Measurements from ENCODE around the gene PLCE1. TPM values are rescaled to one million over a fixed set of nuclear protein-coding genes. Genes with fewer than 3 reads are reported as not detected.

PLCE1 gene
- total RNA-seq, 2 donors from 2014 or later = 3.9 to 5.3 TPM

GRCh38 chr10:93991596-93992284 is 2.0 kb upstream of the PLCE1 start:
- Histone ChIP-seq H3K27me3 (no peaks in the 10 kb centered on the region), H3K9me3 (no peaks in the 10 kb centered on the region), H3K4me3 (no peak overlapping the region), H3K4me1 (peaks cover 33% of the 10 kb centered on the region), H3K36me3 (replicated peaks in 1 of 2; ENCODE audit: insufficient read depth in 1 of 2, low read depth in 2 of 2) (no peaks in the 10 kb centered on the region), H3K27ac (peak overlapping the region; percentile 13 to 79 (median 50))
- TF ChIP-seq, protein P1, sequence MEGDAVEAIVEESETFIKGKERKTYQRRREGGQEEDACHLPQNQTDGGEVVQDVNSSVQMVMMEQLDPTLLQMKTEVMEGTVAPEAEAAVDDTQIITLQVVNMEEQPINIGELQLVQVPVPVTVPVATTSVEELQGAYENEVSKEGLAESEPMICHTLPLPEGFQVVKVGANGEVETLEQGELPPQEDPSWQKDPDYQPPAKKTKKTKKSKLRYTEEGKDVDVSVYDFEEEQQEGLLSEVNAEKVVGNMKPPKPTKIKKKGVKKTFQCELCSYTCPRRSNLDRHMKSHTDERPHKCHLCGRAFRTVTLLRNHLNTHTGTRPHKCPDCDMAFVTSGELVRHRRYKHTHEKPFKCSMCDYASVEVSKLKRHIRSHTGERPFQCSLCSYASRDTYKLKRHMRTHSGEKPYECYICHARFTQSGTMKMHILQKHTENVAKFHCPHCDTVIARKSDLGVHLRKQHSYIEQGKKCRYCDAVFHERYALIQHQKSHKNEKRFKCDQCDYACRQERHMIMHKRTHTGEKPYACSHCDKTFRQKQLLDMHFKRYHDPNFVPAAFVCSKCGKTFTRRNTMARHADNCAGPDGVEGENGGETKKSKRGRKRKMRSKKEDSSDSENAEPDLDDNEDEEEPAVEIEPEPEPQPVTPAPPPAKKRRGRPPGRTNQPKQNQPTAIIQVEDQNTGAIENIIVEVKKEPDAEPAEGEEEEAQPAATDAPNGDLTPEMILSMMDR (IDR thresholded peaks at IDR 0.05) = no peak
- TF ChIP-seq POLR2A (IDR thresholded peaks at IDR 0.05) = peak in 1 of 3 donors; percentile 17
- ATAC-seq = peak; percentile 58
- 21 to 23% methylated on average over 8 of the region's 8 CpGs for WGBS, 2 donors
- peak; percentile 53 to 66 (median 60) for DNase-seq
- intact Hi-C loops (cut with DNase I) = no loop called here

DNA sequence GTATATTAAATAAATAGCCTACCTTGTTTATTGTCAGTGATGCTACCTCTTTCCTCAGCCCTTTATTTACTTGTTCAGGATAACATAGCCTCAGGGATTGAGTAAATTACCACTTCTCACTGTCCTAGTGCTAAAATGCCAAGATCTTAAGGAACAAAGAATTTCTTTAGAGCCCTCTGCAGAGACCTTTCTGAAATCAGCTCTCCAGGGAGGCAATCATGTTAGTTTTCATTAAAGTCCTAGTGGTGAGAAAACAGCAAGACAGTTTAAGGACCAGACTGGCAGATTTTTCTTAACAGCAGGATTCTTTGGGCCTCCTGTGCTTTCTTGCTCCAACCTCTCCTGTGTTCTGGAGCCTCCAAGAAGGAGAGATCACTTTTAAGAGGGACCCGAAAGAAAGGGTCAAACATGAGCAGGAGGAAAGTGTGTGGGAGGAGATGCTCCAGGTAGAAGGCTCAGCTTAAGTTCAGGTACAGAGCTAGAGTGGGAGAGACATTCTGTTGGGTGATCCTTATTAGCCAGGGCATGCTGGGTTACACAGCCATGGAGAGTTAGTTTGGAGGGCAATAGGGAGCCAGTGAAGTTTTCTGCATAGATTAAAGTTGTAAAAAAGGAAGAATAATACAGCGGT is 1.2 kb upstream of the PLCE1 start:
- no peak for DNase-seq

DNA sequence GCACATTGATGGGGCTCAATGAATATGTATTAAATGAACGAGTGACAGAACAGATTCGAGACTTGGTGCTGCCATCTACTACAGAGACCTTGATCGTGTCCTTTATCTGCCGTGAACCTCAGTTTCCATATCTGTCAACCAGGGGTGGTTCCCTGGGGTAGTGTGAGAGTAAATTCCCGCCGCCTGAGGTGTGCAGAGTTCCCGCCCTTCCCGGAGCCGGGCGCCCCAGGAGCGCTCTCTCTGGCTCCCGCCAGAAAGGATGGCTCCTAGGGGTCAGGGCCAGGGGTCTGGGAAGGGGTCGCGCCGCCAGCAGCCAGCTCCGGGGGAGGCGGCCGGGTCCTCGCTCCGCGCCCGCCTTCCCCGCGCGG is 333 bp upstream of the PLCE1 start:
- DNase-seq (no peak), ATAC-seq (peak; percentile 28)
- H3K27me3 ChIP-seq = no peaks in the 10 kb centered on the region
- H3K27ac ChIP-seq = peak overlapping the region; percentile 33 to 79 (median 61)
- no peaks in the 10 kb centered on the region for H3K36me3 ChIP-seq (replicated peaks in 1 of 2; ENCODE audit: insufficient read depth in 1 of 2, low read depth in 2 of 2)
- 5% methylated on average over 12 of the region's 25 CpGs for WGBS, 2 donors
- TF ChIP-seq POLR2A (IDR thresholded peaks at IDR 0.05) = no peak
- TF ChIP-seq, protein P1 (IDR thresholded peaks at IDR 0.05) = no peak
- H3K4me3 ChIP-seq = no peak overlapping the region
- H3K9me3 ChIP-seq = no peaks in the 10 kb centered on the region
- intact Hi-C loops (cut with DNase I) = no loop called here
- H3K4me1 ChIP-seq = peaks cover 33% of the 10 kb centered on the region

More for the DNA sequence above, 1.2 kb upstream of the PLCE1 start:
- 81 to 88% methylated on average over 2 of the region's 2 CpGs for WGBS, 2 donors
- Histone ChIP-seq H3K4me1 (peaks cover 33% of the 10 kb centered on the region), H3K27ac (peak overlapping the region in 3 of 4 donors; percentile 33 to 79 (median 68)), H3K4me3 (no peak overlapping the region), H3K36me3 (replicated peaks in 1 of 2; ENCODE audit: insufficient read depth in 1 of 2, low read depth in 2 of 2) (no peaks in the 10 kb centered on the region), H3K9me3 (no peaks in the 10 kb centered on the region), H3K27me3 (no peaks in the 10 kb centered on the region)
- intact Hi-C loops (cut with DNase I) = no loop called here
- no peak for TF ChIP-seq POLR2A (IDR thresholded peaks at IDR 0.05)
- TF ChIP-seq, protein P1 (IDR thresholded peaks at IDR 0.05) = peak in 1 of 7 experiments; percentile 15
- ATAC-seq = no peak

DNA sequence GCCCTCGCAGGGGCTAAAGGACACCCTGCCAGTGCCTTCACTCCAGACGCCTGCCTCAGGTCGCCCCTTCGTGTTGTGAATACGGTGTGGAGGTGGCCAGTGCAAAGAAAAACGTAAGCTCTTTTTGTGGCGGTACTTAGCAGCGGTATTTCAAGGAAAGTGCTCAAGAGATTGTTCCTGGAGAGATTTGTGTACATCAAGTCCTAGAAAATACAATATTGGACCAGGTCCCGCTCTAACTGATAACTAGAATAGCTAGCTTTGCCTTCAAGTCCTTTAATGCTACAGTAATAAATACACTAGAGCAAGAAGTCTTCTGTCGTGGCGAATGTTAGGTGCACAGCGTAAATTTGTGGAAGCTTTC is 689 bp downstream of the PLCE1 start:
- peaks cover 33% of the 10 kb centered on the region for H3K4me1 ChIP-seq
- H3K36me3 ChIP-seq (replicated peaks in 1 of 2; ENCODE audit: insufficient read depth in 1 of 2, low read depth in 2 of 2) = no peaks in the 10 kb centered on the region
- H3K27ac ChIP-seq = peak overlapping the region; percentile 33 to 79 (median 61)
- H3K27me3 ChIP-seq = no peaks in the 10 kb centered on the region
- DNase-seq (no peak), ATAC-seq (no peak)
- TF ChIP-seq, protein P1 (IDR thresholded peaks at IDR 0.05) = no peak
- no peak for TF ChIP-seq POLR2A (IDR thresholded peaks at IDR 0.05)
- WGBS, 2 donors = 9 to 17% methylated on average over 6 to 12 of the region's 12 CpGs
- intact Hi-C loops (cut with DNase I) = no loop called here
- H3K4me3 ChIP-seq = peak overlapping the region in 1 of 2 donors; percentile 44
- H3K9me3 ChIP-seq = no peaks in the 10 kb centered on the region
